Cardiac septum (tissue), 1 donor: ENCODE data around the gene FBXO48. TPM values are rescaled to one million over a fixed set of nuclear protein-coding genes. Genes with fewer than 3 reads are reported as not detected.

Experiments
- DNase-seq: peaks from one replicate; pipeline ENCODE4 v3.0.0-alpha.2; 2020; ENCODE audit warnings: low spot score
- intact Hi-C: fragments of 100-400 bp; cut with DNase I; formaldehyde crosslinking; loops from one replicate; pipeline ENCODE4 v1.14.0; 2022
- total RNA-seq: library from RNA; stranded (reverse); fragmentation: NEBNext Ultra II Directional; extraction: Animal tissue kit (Norgen Biotek cat#: 25700); gene quantifications from one replicate; pipeline ENCODE4 v1.2.1, GENCODE V29; 2021
- donor health status: DM: no; HTN: no; CAD: no.

The FBXO48 gene
- total RNA-seq, 1 donor from 2014 or later: 0.92 TPM

DNA sequence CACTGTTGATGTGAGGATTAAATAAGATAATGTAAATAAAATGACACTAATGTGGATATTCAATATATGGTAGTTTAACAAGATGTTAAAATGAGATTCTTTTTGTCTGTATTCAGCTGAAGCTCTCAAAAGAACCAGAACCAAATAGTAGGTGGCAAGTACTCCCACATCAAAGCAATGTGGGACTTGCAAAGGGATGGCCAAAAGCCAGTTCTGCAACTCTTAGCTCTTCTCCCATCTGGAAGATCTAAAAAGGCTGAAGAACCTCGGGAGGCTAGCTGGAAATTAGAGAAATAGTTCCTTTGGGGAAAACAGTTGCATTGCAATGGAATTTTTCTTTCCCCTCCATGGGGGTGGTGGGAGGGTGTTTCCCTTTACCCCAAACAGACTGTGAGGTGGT is 48.7 kb downstream of the FBXO48 start:
- intact Hi-C loops: no loop called here
- no peak for DNase-seq

DNA sequence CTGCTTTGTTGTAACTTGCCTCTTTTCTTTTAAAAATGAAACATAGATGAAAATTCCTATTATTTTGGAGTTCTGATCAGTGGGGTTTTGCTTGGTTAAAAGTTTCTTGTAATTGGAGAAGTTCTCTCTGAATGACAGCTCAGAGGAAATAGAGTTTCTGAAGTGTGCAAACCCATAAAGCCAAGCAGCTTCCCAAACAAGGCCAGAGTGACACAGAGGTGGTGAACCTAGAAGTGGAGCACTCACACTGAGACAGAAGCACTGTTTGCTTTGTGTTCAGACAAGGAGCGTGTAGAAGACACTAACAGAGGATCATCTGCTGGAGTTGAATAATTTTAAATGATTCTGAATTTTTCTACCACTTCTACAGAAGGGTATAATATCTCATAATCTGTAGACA is 49.2 kb downstream of the FBXO48 start:
- no peak for DNase-seq
- intact Hi-C loops: no loop called here

DNA sequence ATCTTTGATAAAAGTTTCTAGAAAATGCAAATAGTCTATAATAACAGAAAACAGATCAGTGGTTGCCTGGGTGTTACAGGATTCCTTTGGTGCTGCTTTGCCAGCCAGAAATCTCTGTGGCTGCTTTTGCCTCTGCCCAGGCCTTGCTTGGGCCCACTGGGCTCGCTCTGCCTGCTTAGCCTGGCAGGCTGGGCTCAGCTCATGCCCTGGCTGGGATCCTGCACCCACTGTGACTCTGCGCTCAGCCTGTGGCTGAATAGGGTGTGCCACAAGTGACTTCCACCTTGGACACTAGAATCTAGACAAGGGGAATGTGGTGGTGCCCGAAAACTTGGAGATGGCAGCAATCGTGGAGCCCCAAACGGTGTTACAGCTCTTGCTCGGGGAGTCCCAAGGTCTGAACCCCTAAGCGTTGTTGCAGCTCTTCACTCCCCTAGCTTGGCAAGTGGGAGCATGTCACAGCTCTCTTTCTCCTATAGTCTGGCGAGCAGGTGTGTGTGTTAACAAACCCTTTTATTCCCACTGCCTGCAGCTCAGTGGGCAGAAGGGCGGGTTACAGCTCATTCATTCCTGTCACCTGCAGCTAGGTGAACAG is 50.9 kb downstream of the FBXO48 start:
- intact Hi-C loops: no loop called here
- DNase-seq: no peak

DNA sequence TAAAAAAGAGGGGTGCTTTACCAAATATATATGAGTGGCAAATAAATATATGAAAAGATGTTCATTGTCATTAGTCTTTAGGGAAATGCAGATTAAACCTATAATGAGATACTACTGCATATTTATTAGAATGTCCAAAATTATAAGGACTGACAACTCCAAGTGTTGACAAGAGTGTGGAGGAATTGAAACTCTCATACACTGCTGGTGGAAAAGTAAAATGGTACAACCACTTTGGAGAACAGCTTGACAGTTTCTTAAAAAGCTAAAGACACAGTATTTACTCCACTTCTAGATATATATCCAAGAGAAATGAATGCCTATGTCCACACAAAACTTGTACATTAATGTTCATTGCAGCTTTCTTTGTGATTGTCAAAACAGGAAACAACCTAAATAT is 51.6 kb downstream of the FBXO48 start:
- no peak for DNase-seq
- intact Hi-C loops: no loop called here

DNA sequence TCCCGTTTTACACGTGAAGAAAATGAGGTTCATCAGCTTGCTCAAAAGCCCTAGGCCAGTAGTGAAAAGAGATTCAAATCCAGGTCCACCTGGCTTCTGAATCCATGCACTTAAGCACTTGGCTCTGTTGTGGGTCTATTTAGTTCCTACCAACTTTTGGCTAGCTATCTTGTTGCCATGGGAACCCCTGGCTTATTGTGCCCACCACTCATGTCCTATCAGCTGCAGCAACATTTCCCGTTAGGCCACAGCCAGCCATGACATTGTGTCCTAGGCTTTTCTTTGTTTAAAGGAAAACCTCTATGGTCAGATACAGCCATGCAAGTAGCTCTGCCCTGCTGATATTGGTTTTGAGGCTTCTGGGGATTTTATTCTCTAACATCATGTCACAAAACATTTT is 52.2 kb downstream of the FBXO48 start:
- intact Hi-C loops: no loop called here
- no peak for DNase-seq

- intact Hi-C loops: no loop called here
- no peak for DNase-seq
These were observed 52.6 kb downstream of the FBXO48 start for GRCh38 chr2:68414452-68414851.

DNA sequence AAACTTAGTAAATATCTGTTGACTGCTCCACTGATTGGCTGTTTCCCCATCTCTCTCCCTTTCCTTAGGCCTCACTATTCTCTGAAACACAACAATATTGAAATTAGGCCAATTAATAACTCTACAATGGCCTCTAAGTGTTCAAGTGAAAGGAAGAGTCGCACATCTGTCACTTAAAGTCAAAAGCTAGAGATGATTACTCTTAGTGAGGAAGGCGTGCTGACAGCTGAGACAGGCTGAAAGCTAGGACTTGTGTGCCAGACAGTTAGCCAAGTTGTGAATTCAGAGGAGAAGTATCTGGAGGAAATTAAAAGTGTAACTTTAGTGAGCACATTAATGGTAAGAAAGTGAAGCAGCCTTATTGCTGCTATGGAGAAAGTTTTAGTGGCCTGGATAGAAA is 53.6 kb downstream of the FBXO48 start:
- intact Hi-C loops: no loop called here
- no peak for DNase-seq

- DNase-seq: no peak
- intact Hi-C loops: no loop called here
These were observed 54.8 kb downstream of the FBXO48 start for GRCh38 chr2:68412127-68412819.

DNA sequence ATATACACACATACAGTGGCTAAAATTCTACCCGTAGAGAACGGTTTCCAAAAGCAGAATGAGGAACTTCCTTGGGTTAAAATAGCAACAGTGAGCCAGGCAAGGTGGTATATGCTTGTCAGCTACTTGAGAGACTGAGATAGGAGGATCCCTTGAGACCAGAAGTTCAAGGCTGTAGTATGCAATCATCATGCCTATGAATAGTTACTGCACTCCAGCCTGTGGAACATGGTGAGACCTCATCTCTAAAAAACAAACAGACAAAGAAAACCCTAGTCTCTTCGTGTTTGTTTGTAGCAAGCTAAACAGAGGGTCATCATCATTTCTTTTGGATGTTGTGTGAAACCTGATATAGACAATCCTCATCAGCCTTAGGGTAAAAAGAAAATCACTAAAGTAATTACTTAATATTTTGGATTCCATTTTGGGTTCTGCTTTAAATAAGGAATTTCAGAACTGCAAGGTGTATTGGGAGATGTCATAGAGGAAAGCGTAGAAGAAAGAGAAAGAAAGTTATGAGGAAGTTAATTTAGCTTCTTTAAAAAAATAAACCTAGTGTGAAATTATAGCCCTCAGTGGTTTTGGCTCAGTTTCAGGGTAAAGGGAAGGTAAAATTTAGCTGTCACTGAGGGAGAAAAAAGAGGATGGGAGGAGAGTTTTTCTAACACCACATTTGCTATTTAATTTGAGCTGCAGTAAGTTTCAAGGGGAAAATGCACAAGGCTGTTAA is 55.5 kb downstream of the FBXO48 start:
- intact Hi-C loops: no loop called here
- no peak for DNase-seq

Other genes starting within 250 kb of the FBXO48 start
- 33.4 TPM for gene PPP3R1, start 214.8 kb downstream of the FBXO48 start, total RNA-seq
- gene CNRIP1, start 147.3 kb downstream of the FBXO48 start, total RNA-seq: 10.1 TPM
- gene PLEK, start 102.0 kb downstream of the FBXO48 start, total RNA-seq: 3.7 TPM
- 6.5 TPM for gene APLF, start 291 bp upstream of the FBXO48 start, total RNA-seq
- 0.08 TPM for gene PROKR1, start 176.3 kb upstream of the FBXO48 start, total RNA-seq